ENCODE measurements around the gene SCN4A. TPM values are rescaled to one million over a fixed set of nuclear protein-coding genes. Genes with fewer than 3 reads are reported as not detected.

Gene SCN4A
- total and polyA plus RNA-seq, 2 of the 13 experiments (the other 11 are each of a cell fraction or from before 2014, with no cell fraction given): 0.02 to 0.03 TPM

GRCh38 chr17:63946440-63947363, 26.0 kb downstream of the SCN4A start (continued):
- TF ChIP-seq ZNF180 (CRISPR knock-in tag; IDR thresholded peaks at IDR 0.05; ENCODE audit: borderline replicate concordance, low read depth): no peak
- no peak for TF ChIP-seq ARID2 (CRISPR knock-in tag; IDR thresholded peaks at IDR 0.05; ENCODE audit: borderline replicate concordance)
- no peak for TF ChIP-seq ZNF709 (CRISPR knock-in tag; IDR thresholded peaks at IDR 0.05)
- no peak for TF ChIP-seq HDAC6 (IDR thresholded peaks at IDR 0.05; ENCODE audit: low read depth, low read length)
- no peak for TF ChIP-seq ZNF18 (CRISPR knock-in tag; IDR thresholded peaks at IDR 0.05; ENCODE audit: insufficient replicate concordance)
- TF ChIP-seq ARNTL (CRISPR knock-in tag; IDR thresholded peaks at IDR 0.05): peak; percentile 42; the same call in 1 of the 2 replicates
- no peak for TF ChIP-seq LRRFIP1 (CRISPR knock-in tag; conservative IDR thresholded peaks at IDR 0.05)
- no peak for TF ChIP-seq E2F5 (CRISPR knock-in tag; conservative IDR thresholded peaks at IDR 0.05)
- no peak for TF ChIP-seq MIER2 (CRISPR knock-in tag; IDR thresholded peaks at IDR 0.05)
- TF ChIP-seq FUBP1 (CRISPR knock-in tag; IDR thresholded peaks at IDR 0.05; ENCODE audit: borderline replicate concordance): no peak
- TF ChIP-seq ZFP41 (CRISPR knock-in tag; IDR thresholded peaks at IDR 0.05; ENCODE audit: borderline replicate concordance): no peak; the same call in 1 of the 2 replicates
- no peak for TF ChIP-seq ZNF143 (CRISPR knock-in tag; IDR thresholded peaks at IDR 0.05)
- TF ChIP-seq HOXA3 (CRISPR knock-in tag; IDR thresholded peaks at IDR 0.05): no peak
- no peak for TF ChIP-seq NFRKB (IDR thresholded peaks at IDR 0.05)
- TF ChIP-seq RELA (CRISPR knock-in tag; IDR thresholded peaks at IDR 0.05): no peak
- TF ChIP-seq PRDM4 (CRISPR knock-in tag; IDR thresholded peaks at IDR 0.05; ENCODE audit: borderline replicate concordance): no peak
- TF ChIP-seq SNAPC5 (CRISPR knock-in tag; IDR thresholded peaks at IDR 0.05; ENCODE audit: borderline replicate concordance): no peak
- 0 out of 2 replicates have a peak, but pooled peaks have one; percentile 53 for TF ChIP-seq GZF1 (CRISPR knock-in tag; IDR thresholded peaks at IDR 0.05)
- TF ChIP-seq MED1 (CRISPR knock-in tag; IDR thresholded peaks at IDR 0.05): no peak; the same call in 1 of the 2 replicates

All from HepG2 (cell line).